SU-DHL-6 (cell line): Measurements from ENCODE around the gene EIF5.

Experiments used
- H2AFZ ChIP-seq: fragments of 200-600 bp; sonication (generic); 2 replicates; pipeline ENCODE4 v1.6.1; 2014; ENCODE audit warnings: low read depth, mild to moderate bottlenecking, moderate library complexity, mixed read lengths, antibody characterized with exemption, low read length; ENCODE audit not compliant: severe bottlenecking
- H3F3A ChIP-seq: fragments of 200-600 bp; shearing (Covaris generic); 2 replicates; pipeline ENCODE4 v1.6.0; 2016; ENCODE audit warnings: antibody characterized with exemption, mild to moderate bottlenecking; ENCODE audit not compliant: insufficient read depth
- H3K27ac ChIP-seq: fragments of 200-600 bp; sonication (generic); 2 replicates; pipeline ENCODE4 v1.5.1; 2016; ENCODE audit warnings: low read depth, mild to moderate bottlenecking, low read length, moderate library complexity, mixed read lengths
- H3K27me3 ChIP-seq: fragments of 200-600 bp; sonication (generic), shearing (Covaris generic); 2 replicates; pipeline ENCODE4 v1.6.0; 2014; ENCODE audit warnings: mild to moderate bottlenecking, low read length
- H3K36me3 ChIP-seq: fragments of 200-600 bp; sonication (generic); 2 replicates; pipeline ENCODE4 v1.6.1; 2014; ENCODE audit warnings: mild to moderate bottlenecking, low read length, mixed read lengths
- H3K4me2 ChIP-seq: fragments of 300-600, 200-600 bp; shearing (Covaris generic), sonication (generic); 2 replicates; pipeline ENCODE4 v1.6.0; 2014; ENCODE audit warnings: low read length, low read depth, mild to moderate bottlenecking; ENCODE audit not compliant: poor library complexity, severe bottlenecking
- H3K4me3 ChIP-seq: fragments of 200-600 bp; sonication (generic); 2 replicates; pipeline ENCODE4 v1.5.1; 2014; ENCODE audit warnings: antibody characterized with exemption, low read length, mild to moderate bottlenecking, mixed read lengths; ENCODE audit not compliant: insufficient read depth, poor library complexity, severe bottlenecking
- H3K79me2 ChIP-seq: fragments of 200-600 bp; sonication (generic); 2 replicates; pipeline ENCODE4 v1.6.1; 2014; ENCODE audit warnings: mild to moderate bottlenecking, low read length, moderate library complexity; ENCODE audit not compliant: insufficient read depth
- H3K9ac ChIP-seq: fragments of 200-600 bp; sonication (generic); 2 replicates; pipeline ENCODE4 v1.7.0; 2014; ENCODE audit warnings: mild to moderate bottlenecking, low read length
- H3K9me2 ChIP-seq: fragments of 200-600 bp; sonication (generic); replicated peaks from 2 replicates; pipeline ENCODE4 v1.6.1; 2014; ENCODE audit warnings: low read length; ENCODE audit not compliant: insufficient read depth
- H3K9me3 ChIP-seq: fragments of 200-600 bp; sonication (generic); 2 replicates; pipeline ENCODE4 v1.6.1; 2014; ENCODE audit warnings: low read length, mixed read lengths; ENCODE audit not compliant: insufficient read depth
- H4K20me1 ChIP-seq: fragments of 200-600 bp; sonication (generic); 2 replicates; pipeline ENCODE4 v1.6.1; 2014; ENCODE audit warnings: low read depth, mild to moderate bottlenecking, antibody characterized with exemption, low read length, moderate library complexity, mixed read lengths
- EZH2phosphoT487 ChIP-seq: fragments of 200-600 bp; sonication (generic), shearing (Covaris generic); conservative IDR thresholded peaks from 2 replicates; pipeline ENCODE4 v1.6.1; 2018; ENCODE audit warnings: mild to moderate bottlenecking, antibody characterized with exemption, low read length, moderate library complexity, mixed read lengths
- TF ChIP-seq, protein P1 (sequence below): fragments of 200-600 bp; sonication (generic); IDR thresholded peaks from one replicate; pipeline ENCODE4 v1.5.1; 2017; ENCODE audit warnings: antibody characterized with exemption, mild to moderate bottlenecking, low read length, moderate library complexity; ENCODE audit not compliant: insufficient read depth, poor library complexity, severe bottlenecking

EIF5 gene

DNA sequence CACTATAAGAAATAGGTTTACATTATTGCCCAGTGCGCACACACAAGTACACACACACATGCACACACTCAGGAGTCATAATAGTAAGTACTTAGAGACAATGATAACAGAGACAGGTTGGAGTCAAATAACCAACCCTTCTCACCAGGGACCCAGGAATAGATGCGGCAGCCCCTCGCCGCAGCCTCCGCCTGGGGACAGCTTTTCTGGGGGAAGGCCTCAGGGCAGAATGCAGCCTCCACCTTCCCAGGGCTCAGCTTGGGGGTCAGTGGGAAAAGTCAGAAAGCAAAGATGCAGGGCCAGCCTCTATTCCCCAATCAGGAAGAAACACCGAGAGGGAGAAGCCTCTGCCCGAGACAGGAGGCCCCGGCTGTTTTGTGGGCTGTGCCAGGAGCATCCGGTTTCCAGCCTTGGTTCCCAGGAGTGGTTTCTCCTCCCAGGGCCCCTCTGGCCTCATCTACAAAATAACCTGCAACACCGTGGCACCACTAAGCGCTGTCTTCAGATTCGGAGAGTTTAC lies 23.4 kb upstream of the EIF5 start:
- H3K9me2 ChIP-seq: no peaks in the 10 kb centered on the region
- TF ChIP-seq EZH2phosphoT487: no peak
- TF ChIP-seq, protein P1, sequence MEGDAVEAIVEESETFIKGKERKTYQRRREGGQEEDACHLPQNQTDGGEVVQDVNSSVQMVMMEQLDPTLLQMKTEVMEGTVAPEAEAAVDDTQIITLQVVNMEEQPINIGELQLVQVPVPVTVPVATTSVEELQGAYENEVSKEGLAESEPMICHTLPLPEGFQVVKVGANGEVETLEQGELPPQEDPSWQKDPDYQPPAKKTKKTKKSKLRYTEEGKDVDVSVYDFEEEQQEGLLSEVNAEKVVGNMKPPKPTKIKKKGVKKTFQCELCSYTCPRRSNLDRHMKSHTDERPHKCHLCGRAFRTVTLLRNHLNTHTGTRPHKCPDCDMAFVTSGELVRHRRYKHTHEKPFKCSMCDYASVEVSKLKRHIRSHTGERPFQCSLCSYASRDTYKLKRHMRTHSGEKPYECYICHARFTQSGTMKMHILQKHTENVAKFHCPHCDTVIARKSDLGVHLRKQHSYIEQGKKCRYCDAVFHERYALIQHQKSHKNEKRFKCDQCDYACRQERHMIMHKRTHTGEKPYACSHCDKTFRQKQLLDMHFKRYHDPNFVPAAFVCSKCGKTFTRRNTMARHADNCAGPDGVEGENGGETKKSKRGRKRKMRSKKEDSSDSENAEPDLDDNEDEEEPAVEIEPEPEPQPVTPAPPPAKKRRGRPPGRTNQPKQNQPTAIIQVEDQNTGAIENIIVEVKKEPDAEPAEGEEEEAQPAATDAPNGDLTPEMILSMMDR: no peak
- no peaks in the 10 kb centered on the region for H3F3A ChIP-seq
- no peak overlapping the region for H2AFZ ChIP-seq
- H4K20me1 ChIP-seq: no peaks in the 10 kb centered on the region
- H3K27ac ChIP-seq: no peak overlapping the region
- no peak overlapping the region for H3K4me3 ChIP-seq
- no peaks in the 10 kb centered on the region for H3K27me3 ChIP-seq
- H3K4me2 ChIP-seq: no peak overlapping the region
- H3K79me2 ChIP-seq: no peaks in the 10 kb centered on the region
- no peaks in the 10 kb centered on the region for H3K36me3 ChIP-seq
- H3K9ac ChIP-seq: no peak overlapping the region
- no peaks in the 10 kb centered on the region for H3K9me3 ChIP-seq

DNA sequence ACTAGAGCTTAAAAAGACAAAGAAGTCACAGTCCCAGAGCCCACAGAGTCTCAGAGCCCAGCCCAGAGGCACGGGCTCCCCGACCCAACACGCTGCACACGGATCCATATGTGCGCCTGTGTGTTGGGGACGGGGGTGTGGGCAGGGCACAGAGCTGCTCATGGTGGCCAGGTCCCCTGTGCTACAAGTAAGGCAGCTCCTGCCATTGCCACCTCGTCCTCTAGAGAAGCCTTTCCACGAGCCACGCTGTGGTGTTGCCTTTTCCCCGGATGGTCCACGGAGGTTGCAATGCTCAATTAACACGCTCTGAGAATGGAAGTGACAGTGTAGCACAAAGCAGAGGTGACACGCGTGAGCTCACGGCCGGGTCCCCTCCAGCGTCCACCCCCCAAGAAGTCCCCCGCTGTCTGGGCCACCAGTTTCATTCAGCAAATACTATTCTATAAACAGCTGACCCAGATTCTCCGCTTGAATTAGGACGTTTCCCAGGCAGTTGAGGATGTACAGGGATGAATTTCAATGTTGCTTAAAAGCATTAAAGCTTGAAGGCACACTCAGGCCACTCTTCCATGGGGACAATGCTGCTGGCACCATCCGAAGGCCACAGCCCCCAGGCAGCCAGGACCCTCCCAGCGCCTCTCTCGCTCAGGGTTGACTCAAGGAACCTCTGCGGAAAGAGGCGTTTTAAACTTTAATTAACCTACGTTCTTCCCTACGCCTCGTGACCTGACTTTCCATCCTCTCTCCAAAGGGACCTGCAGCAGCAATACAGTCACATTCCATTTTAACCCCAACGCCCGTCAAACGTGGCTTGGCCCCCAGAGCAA lies 22.7 kb upstream of the EIF5 start:
- Histone ChIP-seq H3K79me2 (no peaks in the 10 kb centered on the region), H3F3A (no peaks in the 10 kb centered on the region), H3K4me3 (no peak overlapping the region), H3K9me2 (no peaks in the 10 kb centered on the region), H2AFZ (no peak overlapping the region), H3K9me3 (no peaks in the 10 kb centered on the region), H3K27me3 (no peaks in the 10 kb centered on the region), H4K20me1 (no peaks in the 10 kb centered on the region), H3K36me3 (no peaks in the 10 kb centered on the region), H3K4me2 (no peak overlapping the region), H3K27ac (no peak overlapping the region), H3K9ac (no peak overlapping the region)
- TF ChIP-seq, protein P1: no peak
- no peak for TF ChIP-seq EZH2phosphoT487

DNA sequence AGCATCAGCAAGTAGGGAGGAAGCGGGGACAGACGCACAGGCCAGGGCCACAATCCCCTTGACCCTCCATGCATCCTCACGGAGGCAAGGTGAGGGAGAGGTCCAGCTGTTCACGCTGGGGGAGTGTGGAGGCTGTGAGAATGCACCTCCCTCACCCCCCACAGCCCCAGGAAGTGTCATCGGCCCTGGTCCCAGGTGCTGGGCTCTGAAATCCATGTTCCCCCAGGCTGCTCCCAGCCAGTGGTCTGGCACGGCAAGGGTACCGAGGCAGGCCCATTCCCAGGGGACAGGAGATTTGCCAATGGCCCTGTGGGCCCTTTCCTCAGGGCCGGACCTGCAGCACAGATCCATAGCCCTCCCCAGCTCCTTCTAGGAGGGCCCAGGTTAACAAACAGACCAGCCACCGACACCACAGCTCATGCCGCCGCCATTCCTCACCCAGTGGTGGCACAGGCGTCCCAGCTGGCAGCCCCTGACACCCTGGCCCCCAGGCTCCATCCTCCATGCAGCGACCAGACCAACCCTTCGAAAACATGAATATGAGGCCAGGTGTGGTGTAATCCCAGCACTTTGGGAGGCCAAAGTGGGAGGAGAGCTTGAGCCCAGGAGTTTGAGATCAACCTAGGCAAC lies 21.9 kb upstream of the EIF5 start:
- Histone ChIP-seq H3K9ac (no peak overlapping the region), H3K79me2 (no peaks in the 10 kb centered on the region), H3K4me2 (no peak overlapping the region), H2AFZ (no peak overlapping the region), H3K4me3 (no peak overlapping the region), H3K27me3 (no peaks in the 10 kb centered on the region), H3K9me2 (no peaks in the 10 kb centered on the region), H3K9me3 (no peaks in the 10 kb centered on the region), H4K20me1 (no peaks in the 10 kb centered on the region), H3K27ac (no peak overlapping the region), H3K36me3 (no peaks in the 10 kb centered on the region), H3F3A (no peaks in the 10 kb centered on the region)
- TF ChIP-seq EZH2phosphoT487: no peak
- TF ChIP-seq, protein P1: no peak
